Hepatocyte (in vitro differentiated cells): ENCODE measurements around the gene AFAP1. TPM values are rescaled to one million over a fixed set of nuclear protein-coding genes. Genes with fewer than 3 reads are reported as not detected.

Source experiments
- DNase-seq: peaks from one replicate; pipeline ENCODE4 v3.0.0-alpha.2; 2016; ENCODE audit warnings: low spot score
- H2AFZ ChIP-seq: fragments of 200-600 bp; sonication (generic); 2 replicates; pipeline ENCODE4 v1.6.0; 2016; ENCODE audit warnings: antibody characterized with exemption, mild to moderate bottlenecking
- H3K27ac ChIP-seq: fragments of 200-600 bp; sonication (generic); 2 replicates; pipeline ENCODE4 v1.5.1; 2016; ENCODE audit warnings: mild to moderate bottlenecking
- H3K27me3 ChIP-seq: fragments of 200-600 bp; sonication (generic); 2 replicates; pipeline ENCODE4 v1.6.1; 2016
- H3K36me3 ChIP-seq: fragments of 200-600 bp; sonication (generic); replicated peaks from 2 replicates; pipeline ENCODE4 v1.5.1; 2016; ENCODE audit warnings: low read depth; ENCODE audit not compliant: insufficient read depth
- H3K4me1 ChIP-seq: fragments of 200-600 bp; sonication (generic); 2 replicates; pipeline ENCODE4 v1.5.1; 2016; ENCODE audit warnings: mild to moderate bottlenecking, moderate library complexity; ENCODE audit not compliant: insufficient read depth
- H3K4me2 ChIP-seq: fragments of 200-600 bp; sonication (generic); 2 replicates; pipeline ENCODE4 v1.6.0; 2016
- H3K4me3 ChIP-seq: fragments of 200-600 bp; sonication (generic); 2 replicates; pipeline ENCODE4 v1.5.1; 2016; ENCODE audit warnings: mild to moderate bottlenecking
- H3K79me2 ChIP-seq: fragments of 200-600 bp; sonication (generic); 2 replicates; pipeline ENCODE4 v1.6.0; 2017; ENCODE audit warnings: mild to moderate bottlenecking
- H3K9me2 ChIP-seq: fragments of 200-600 bp; sonication (generic); replicated peaks from 2 replicates; pipeline ENCODE4 v1.6.0; 2017; ENCODE audit warnings: mild to moderate bottlenecking; ENCODE audit not compliant: insufficient read depth
- H3K9me3 ChIP-seq: fragments of 200-600 bp; sonication (generic); 2 replicates; pipeline ENCODE4 v1.5.1; 2016; ENCODE audit warnings: low read depth, mild to moderate bottlenecking
- H4K20me1 ChIP-seq: fragments of 200-600 bp; sonication (generic); 2 replicates; pipeline ENCODE4 v1.6.0; 2016; ENCODE audit warnings: mild to moderate bottlenecking; ENCODE audit not compliant: insufficient read depth, poor library complexity, severe bottlenecking
- CTCF ChIP-seq: fragments of 200-600 bp; sonication (generic); IDR thresholded peaks from 2 replicates; pipeline ENCODE4 v1.5.1; 2016; ENCODE audit warnings: antibody characterized with exemption, mild to moderate bottlenecking; ENCODE audit not compliant: poor library complexity
- EZH2 ChIP-seq: fragments of 200-600 bp; sonication (generic); IDR thresholded peaks from 2 replicates; pipeline ENCODE4 v1.6.1; 2016; ENCODE audit warnings: antibody characterized with exemption, mild to moderate bottlenecking, borderline replicate concordance
- EZH2phosphoT487 ChIP-seq: fragments of 200-600 bp; sonication (generic); IDR thresholded peaks from one replicate; pipeline ENCODE4 v1.6.1; 2018; ENCODE audit warnings: antibody characterized with exemption, mild to moderate bottlenecking, low read depth, moderate library complexity; ENCODE audit not compliant: unreplicated experiment, severe bottlenecking
- WGBS: methylation state at CpG from one replicate; pipeline ENCODE4 v1.1.6; 2016; ENCODE audit warnings: low lambda C conversion rate; ENCODE audit errors: missing lambda C conversion rate; 5-methylcytosine and 5-hydroxymethylcytosine counted together
- polyA plus RNA-seq: library from polyadenylated mRNA; unstranded; fragments of >200 nt; fragmentation: Nextera tagmentation; extraction: Ambion mirVana; gene quantifications from 2 replicates; pipeline ENCODE4 v1.2.1, GENCODE V29; 2016
- total RNA-seq: library from RNA; depleted of rRNA; stranded (reverse); fragments of >200 nt; gene quantifications from 2 replicates; pipeline ENCODE4 v1.2.3, GENCODE V29; 2014

AFAP1 gene
- total and polyA plus RNA-seq, 2 experiments from 2014 or later: 9.3 to 16.2 TPM

GRCh38 chr4:7753931-7754465, 185.7 kb downstream of the AFAP1 start:
- Histone ChIP-seq H3K36me3 (no peaks in the 10 kb centered on the region), H3K79me2 (no peaks in the 10 kb centered on the region), H3K27ac (no peak overlapping the region), H3K4me3 (no peak overlapping the region), H3K9me3 (no peaks in the 10 kb centered on the region), H3K4me1 (peaks cover 15% of the 10 kb centered on the region), H2AFZ (no peak overlapping the region), H4K20me1 (no peaks in the 10 kb centered on the region), H3K27me3 (no peaks in the 10 kb centered on the region), H3K9me2 (no peaks in the 10 kb centered on the region), H3K4me2 (no peak overlapping the region)
- WGBS: 88% methylated on average over 15 of the region's 15 CpGs
- no peak for DNase-seq
- TF ChIP-seq CTCF (no peak), EZH2phosphoT487 (no peak), EZH2 (no peak)

GRCh38 chr4:7753271-7753670, 186.4 kb downstream of the AFAP1 start:
- no peak for DNase-seq
- Histone ChIP-seq H3K27ac (no peak overlapping the region), H3K9me2 (no peaks in the 10 kb centered on the region), H3K36me3 (no peaks in the 10 kb centered on the region), H3K79me2 (no peaks in the 10 kb centered on the region), H3K9me3 (no peaks in the 10 kb centered on the region), H3K4me3 (no peak overlapping the region), H2AFZ (no peak overlapping the region), H3K4me1 (peaks cover 15% of the 10 kb centered on the region), H4K20me1 (no peaks in the 10 kb centered on the region), H3K27me3 (no peaks in the 10 kb centered on the region), H3K4me2 (no peak overlapping the region)
- 98% methylated on average over 15 of the region's 15 CpGs for WGBS
- no peak for TF ChIP-seq EZH2
- no peak for TF ChIP-seq CTCF
- no peak for TF ChIP-seq EZH2phosphoT487

GRCh38 chr4:7752649-7753048, 187.0 kb downstream of the AFAP1 start:
- peaks cover 15% of the 10 kb centered on the region for H3K4me1 ChIP-seq
- no peaks in the 10 kb centered on the region for H3K36me3 ChIP-seq
- DNase-seq: no peak
- WGBS: 88% methylated on average over 6 of the region's 6 CpGs
- no peaks in the 10 kb centered on the region for H4K20me1 ChIP-seq
- no peak overlapping the region for H2AFZ ChIP-seq
- no peaks in the 10 kb centered on the region for H3K27me3 ChIP-seq
- H3K79me2 ChIP-seq: no peaks in the 10 kb centered on the region
- no peak overlapping the region for H3K4me2 ChIP-seq
- H3K27ac ChIP-seq: no peak overlapping the region
- H3K9me3 ChIP-seq: no peaks in the 10 kb centered on the region
- no peak overlapping the region for H3K4me3 ChIP-seq
- no peaks in the 10 kb centered on the region for H3K9me2 ChIP-seq
- TF ChIP-seq EZH2 (no peak), EZH2phosphoT487 (no peak), CTCF (no peak)

- Histone ChIP-seq H3K36me3 (no peaks in the 10 kb centered on the region), H3K9me3 (no peaks in the 10 kb centered on the region), H3K27me3 (no peaks in the 10 kb centered on the region), H3K4me1 (peaks cover 15% of the 10 kb centered on the region), H2AFZ (no peak overlapping the region), H3K4me3 (no peak overlapping the region), H3K4me2 (no peak overlapping the region), H3K27ac (no peak overlapping the region), H3K9me2 (no peaks in the 10 kb centered on the region), H3K79me2 (no peaks in the 10 kb centered on the region), H4K20me1 (no peaks in the 10 kb centered on the region)
- TF ChIP-seq EZH2phosphoT487: no peak
- TF ChIP-seq CTCF: no peak
- TF ChIP-seq EZH2: no peak
- no peak for DNase-seq
Observed at GRCh38 chr4:7750972-7751371, 188.7 kb downstream of the AFAP1 start.
